Activated naive CD8-positive, alpha-beta T cell treated with anti-CD3 and anti-CD28 coated beads for 36 hours (primary cell): ENCODE data around the gene ZG16B. TPM values are rescaled to one million over a fixed set of nuclear protein-coding genes. Genes with fewer than 3 reads are reported as not detected.

Experiments used
- DNase-seq: peaks from one replicate; pipeline ENCODE4 v3.0.0; 2021
- H3K27ac Mint-ChIP-seq: one replicate; pipeline ENCODE4 v1.8.0; 2022; ENCODE audit warnings: mild to moderate bottlenecking, moderate library complexity, mixed read lengths
- H3K27me3 Mint-ChIP-seq: one replicate; pipeline ENCODE4 v1.8.0; 2022; ENCODE audit warnings: mild to moderate bottlenecking, mixed read lengths
- H3K36me3 Mint-ChIP-seq: one replicate; pipeline ENCODE4 v1.8.0; 2021; ENCODE audit warnings: mild to moderate bottlenecking, mixed read lengths
- H3K4me1 Mint-ChIP-seq: one replicate; pipeline ENCODE4 v1.8.0; 2021; ENCODE audit warnings: mixed read lengths
- H3K4me3 Mint-ChIP-seq: one replicate; pipeline ENCODE4 v1.8.0; 2022; ENCODE audit warnings: mild to moderate bottlenecking, moderate library complexity, mixed read lengths
- H3K9me3 Mint-ChIP-seq: one replicate; pipeline ENCODE4 v1.8.0; 2022; ENCODE audit warnings: mixed read lengths
- total RNA-seq, 2 experiments: library from RNA; stranded (reverse); gene quantifications; one replicate each; pipeline ENCODE4 v1.2.3, GENCODE V29; 2021

Gene ZG16B
- total RNA-seq, 2 experiments from 2014 or later, result 1.1 to 1.6 TPM

DNA sequence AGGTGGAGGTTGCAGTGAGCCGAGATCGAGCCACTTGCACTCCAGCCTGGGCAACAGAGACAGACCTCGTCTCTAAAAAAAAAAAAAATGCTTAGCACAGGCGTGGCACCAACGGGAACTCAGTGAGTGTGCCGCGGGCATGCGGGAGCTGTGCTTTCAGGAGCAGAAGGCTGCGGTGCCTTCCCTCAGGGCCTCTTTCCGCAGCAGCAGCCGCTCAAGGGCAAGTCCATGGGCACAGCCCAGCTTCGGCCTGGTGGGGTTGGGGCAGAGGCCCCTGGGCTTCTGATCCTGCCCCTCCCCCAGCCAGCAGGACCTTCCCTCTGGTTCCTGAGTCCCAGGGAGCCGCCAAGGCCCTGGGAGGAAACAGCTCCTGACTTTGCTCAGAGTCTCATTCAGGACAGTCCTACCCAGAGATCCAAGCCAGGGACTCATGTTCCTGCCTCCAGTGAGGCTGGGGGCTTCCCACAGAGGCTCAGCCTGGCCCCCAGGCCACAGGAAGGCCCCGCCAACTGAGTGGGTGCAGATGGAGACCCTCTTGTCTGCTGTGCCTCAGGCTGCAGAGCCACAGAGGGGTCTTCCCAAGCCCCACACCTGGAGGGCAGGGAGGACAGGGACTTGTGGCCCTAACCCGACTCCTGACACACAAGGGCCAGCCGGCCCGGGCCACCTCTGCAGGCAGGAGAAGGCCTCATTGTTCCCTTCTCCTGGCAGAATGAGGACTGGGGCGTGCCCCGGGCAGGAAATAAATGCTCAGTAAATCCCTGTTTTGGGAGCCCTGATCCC is 3.3 kb upstream of the ZG16B start:
- DNase-seq, result no peak
- no peak overlapping the region for H3K27ac Mint-ChIP-seq
- H3K4me1 Mint-ChIP-seq, result no peaks in the 10 kb centered on the region
- H3K9me3 Mint-ChIP-seq, result no peaks in the 10 kb centered on the region
- H3K36me3 Mint-ChIP-seq, result no peaks in the 10 kb centered on the region
- peaks cover 5% of the 10 kb centered on the region for H3K27me3 Mint-ChIP-seq
- no peak overlapping the region for H3K4me3 Mint-ChIP-seq

DNA sequence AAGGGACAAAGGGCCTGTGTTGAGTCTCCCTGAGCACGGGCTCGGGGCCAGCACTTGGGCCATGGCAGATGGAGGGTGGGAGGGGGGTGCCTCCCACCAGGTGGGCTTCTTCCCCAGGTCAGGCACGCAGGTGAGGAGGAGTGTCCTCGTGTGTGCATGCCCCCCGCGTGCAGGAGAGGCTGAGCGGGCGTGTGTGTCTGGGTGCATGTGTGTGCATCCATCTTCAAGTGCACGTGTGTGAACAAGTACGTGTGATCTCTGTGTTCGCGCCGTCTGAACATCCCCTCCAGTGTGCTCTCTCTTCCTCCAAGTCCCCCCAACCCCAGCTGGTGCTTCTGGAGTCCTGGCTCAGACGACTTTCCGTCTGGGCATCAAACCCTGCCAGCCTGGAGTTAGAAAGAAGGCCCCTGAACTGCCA is 2.7 kb upstream of the ZG16B start:
- Mint-ChIP-seq H3K9me3 (no peaks in the 10 kb centered on the region), H3K27ac (no peak overlapping the region), H3K27me3 (peaks cover 5% of the 10 kb centered on the region), H3K4me1 (no peaks in the 10 kb centered on the region), H3K4me3 (no peak overlapping the region), H3K36me3 (no peaks in the 10 kb centered on the region)
- DNase-seq, result no peak

DNA sequence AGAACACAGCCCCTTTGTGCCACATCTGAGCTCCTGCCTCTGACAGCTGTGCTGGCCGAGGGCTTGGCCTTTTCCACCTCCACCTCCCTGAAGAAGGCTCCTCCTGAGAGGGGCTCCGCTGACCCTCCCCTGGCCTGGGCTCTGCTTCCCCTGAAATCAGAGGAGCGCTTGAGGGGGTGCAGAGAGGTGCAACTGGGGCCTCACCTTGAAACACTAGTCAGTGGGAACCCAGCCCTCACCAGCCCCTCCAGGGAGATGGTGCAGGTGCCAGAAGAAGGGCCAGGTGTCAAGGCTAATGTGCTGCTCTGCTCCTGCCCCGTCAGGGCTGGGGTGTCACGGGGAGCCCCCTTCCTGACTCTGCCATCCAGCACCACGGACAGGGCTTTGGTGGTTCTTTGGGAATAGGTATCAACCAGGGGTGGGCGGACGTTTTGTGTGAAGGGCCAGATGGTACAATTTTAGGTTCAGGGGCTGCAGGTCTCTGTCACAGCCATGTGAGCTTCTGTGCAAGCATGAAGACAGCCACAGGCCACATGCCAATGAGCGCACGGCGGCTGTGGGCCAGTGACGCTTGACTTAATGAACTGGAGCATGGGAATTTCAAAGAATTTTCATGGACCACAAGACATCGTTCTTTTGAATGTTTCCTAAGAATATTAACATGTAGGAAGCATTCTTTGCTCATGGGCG is 2.1 kb upstream of the ZG16B start:
- Mint-ChIP-seq H3K27ac (no peak overlapping the region), H3K9me3 (no peaks in the 10 kb centered on the region)

DNA sequence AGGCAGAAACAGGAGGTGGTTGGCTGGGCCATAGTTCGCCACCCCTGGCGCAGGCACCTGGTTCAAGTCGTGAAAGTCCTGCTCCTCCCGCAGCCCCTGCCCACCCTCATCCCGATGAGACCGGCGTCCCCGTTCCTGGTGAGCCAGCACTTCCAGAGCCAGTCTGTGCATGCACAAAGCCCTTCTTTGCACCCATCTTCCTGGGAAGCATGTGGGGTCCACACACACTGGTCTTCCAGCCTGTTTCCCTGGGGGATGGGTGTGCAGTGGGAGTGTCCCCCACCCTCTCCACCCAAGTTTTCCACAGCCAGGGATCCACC is 1.6 kb upstream of the ZG16B start:
- DNase-seq, result no peak
- Mint-ChIP-seq H3K27ac (no peak overlapping the region), H3K27me3 (peaks cover 5% of the 10 kb centered on the region), H3K4me1 (no peaks in the 10 kb centered on the region), H3K4me3 (no peak overlapping the region), H3K36me3 (no peaks in the 10 kb centered on the region), H3K9me3 (no peaks in the 10 kb centered on the region)

More for the DNA sequence above, 2.1 kb upstream of the ZG16B start:
- DNase-seq, result no peak
- Mint-ChIP-seq H3K4me3 (no peak overlapping the region), H3K4me1 (no peaks in the 10 kb centered on the region), H3K27me3 (peaks cover 5% of the 10 kb centered on the region), H3K36me3 (no peaks in the 10 kb centered on the region)

DNA sequence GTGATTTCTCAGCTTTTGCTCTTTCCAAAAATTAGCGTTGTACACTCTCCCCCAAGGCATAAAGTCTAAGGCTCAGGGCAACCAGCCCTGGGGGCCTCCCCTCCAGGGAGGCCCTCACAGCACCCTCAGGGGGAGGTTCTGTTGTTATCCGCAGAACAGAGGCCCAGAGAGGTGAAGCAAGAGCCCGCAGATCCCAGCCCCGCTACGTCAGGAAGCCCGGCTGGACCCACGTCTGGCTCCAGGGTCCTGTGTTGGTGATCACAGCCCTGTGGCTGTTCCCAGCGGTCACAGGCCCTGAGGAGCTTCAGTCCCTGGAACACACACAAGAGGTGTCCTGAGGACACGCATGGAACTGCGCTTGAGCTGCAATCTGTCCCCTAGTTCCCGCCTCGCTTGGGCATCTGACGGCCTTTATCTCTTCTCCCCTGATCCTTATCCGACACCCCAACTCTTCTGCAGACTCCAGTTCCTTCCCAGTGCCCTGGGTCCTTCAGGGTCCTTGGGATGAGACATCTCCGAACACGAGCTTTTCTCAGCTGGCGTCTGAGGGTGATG is 1.1 kb upstream of the ZG16B start:
- Mint-ChIP-seq H3K27me3 (peaks cover 5% of the 10 kb centered on the region), H3K4me1 (no peaks in the 10 kb centered on the region), H3K4me3 (no peak overlapping the region), H3K9me3 (no peaks in the 10 kb centered on the region), H3K36me3 (no peaks in the 10 kb centered on the region), H3K27ac (no peak overlapping the region)
- DNase-seq, result no peak

DNA sequence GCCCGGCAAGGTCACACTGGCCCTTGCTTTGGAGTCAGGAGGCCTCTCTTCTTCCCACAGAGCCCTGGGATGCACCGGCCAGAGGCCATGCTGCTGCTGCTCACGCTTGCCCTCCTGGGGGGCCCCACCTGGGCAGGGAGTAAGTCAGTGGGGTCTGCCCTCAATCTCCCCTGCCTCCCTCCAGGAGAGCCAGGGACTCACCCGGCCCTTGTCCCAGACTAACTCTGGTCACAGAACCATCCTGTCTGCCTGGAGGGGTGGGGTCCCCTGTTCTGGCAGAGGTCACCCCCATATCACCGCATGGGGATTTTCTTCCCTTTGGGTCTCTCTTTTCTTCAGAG is 222 bp downstream of the ZG16B start:
- H3K9me3 Mint-ChIP-seq, result no peaks in the 10 kb centered on the region
- H3K27ac Mint-ChIP-seq, result no peak overlapping the region
- H3K4me3 Mint-ChIP-seq, result no peak overlapping the region
- no peaks in the 10 kb centered on the region for H3K36me3 Mint-ChIP-seq
- H3K27me3 Mint-ChIP-seq, result peaks cover 7% of the 10 kb centered on the region
- DNase-seq, result no peak
- H3K4me1 Mint-ChIP-seq, result no peaks in the 10 kb centered on the region

DNA sequence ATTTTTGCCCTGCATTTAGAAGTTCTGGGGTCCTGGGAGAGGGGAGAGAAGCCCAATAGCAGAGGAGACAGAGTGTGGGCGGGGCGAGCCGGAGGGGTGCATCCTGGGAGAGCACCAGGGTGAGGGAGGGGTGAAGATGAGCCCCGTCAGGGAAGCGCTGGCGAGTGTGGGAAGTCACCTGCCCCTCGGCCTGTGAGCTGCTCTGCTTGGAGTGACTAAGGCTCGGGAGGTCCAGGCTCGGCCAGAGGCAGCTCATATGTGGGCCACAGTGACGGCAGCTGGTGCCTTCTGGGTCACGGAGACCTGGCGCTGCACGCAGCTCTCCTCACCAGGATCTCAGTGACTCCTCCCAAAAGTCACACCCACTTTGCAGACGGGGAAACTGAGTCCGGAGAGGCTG is 1.1 kb downstream of the ZG16B start:
- no peak overlapping the region for H3K27ac Mint-ChIP-seq
- peaks cover 7% of the 10 kb centered on the region for H3K27me3 Mint-ChIP-seq
- no peaks in the 10 kb centered on the region for H3K4me1 Mint-ChIP-seq
- H3K4me3 Mint-ChIP-seq, result no peak overlapping the region
- no peaks in the 10 kb centered on the region for H3K36me3 Mint-ChIP-seq
- DNase-seq, result no peak
- H3K9me3 Mint-ChIP-seq, result no peaks in the 10 kb centered on the region

DNA sequence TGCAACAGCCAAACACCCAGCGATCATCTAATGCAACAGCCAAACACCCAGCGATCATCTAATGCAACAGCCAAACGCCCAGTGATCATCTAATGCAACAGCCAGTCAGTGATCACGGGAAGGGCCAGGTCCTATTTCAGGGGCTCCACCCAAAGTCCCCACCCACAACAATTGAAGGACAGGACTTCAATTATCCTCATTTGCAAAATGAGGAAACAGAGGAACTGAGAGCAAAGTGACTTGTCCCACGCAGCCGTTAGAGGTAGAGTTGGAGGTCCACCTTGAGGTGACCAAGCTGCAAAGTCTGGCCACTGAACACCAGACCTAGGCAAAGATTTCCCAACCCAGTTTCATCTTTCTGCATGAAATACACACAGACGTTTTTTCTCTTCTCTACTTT is 3.7 kb downstream of the ZG16B start:
- Mint-ChIP-seq H3K36me3 (no peaks in the 10 kb centered on the region), H3K27me3 (peaks cover 7% of the 10 kb centered on the region), H3K9me3 (no peaks in the 10 kb centered on the region), H3K27ac (no peak overlapping the region), H3K4me3 (no peak overlapping the region), H3K4me1 (peaks cover under 1% of the 10 kb centered on the region)
- DNase-seq, result no peak

DNA sequence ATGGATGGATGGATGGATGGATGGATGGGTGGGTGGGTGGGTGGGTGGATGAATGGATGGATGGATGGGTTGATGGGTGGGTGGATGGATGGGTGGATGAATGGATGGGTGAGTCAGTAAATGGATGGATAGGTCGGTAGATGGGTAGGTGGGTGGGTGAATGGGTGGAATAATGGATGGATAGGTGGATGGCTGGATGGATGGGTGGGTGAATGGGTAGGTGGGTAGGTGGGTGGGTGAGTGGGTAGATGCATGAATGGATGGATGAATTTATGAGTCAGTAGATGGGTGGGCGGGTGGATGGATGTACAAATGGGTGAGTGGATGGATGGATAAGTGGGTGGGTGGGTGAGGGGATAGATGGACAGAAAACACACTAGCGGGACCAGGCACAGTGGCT is 4.9 kb downstream of the ZG16B start:
- Mint-ChIP-seq H3K9me3 (no peaks in the 10 kb centered on the region), H3K36me3 (no peaks in the 10 kb centered on the region), H3K27me3 (peaks cover 7% of the 10 kb centered on the region), H3K4me3 (no peak overlapping the region), H3K4me1 (peaks cover 10% of the 10 kb centered on the region), H3K27ac (no peak overlapping the region)
- no peak for DNase-seq

DNA sequence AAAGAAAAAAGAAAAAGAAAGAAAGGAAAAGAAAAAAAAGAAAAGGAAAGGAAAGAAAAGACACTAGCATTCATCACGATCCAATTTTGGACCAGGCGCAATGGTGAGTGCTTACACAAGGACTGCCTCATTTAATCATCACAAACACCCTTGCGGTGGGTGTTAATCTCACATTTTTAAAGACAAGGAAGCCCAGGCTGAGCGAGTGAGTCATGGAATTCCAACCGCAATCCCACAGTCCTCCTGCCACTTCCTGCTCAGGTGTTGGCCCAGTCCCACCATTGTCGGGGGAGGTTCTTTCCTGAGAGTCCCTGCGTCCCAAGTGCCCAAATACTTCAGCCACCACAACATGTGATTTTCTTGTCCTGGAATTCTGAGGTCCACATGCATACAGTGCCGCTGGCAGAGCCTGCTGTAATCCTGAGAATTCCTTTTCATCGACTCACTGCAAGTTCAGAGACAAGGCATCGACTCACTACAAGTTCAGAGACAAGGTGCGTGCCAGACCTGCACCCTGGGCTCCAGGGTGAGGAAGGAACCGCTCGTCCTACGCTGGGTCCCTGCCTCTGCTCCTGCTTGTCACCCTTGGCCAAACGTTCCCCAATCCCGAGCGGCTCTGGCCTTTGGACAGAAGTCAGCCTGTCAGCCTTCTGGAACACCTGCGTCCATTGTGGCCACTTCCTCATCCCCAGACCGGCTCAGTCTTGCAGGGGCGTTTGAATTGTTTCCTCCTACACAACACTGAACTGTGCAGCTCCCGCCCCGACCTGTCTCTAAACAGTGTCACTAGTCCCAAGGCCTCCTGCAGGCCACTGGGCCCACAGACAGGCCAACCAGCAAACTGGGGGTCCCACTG is 5.8 kb downstream of the ZG16B start:
- no peak for DNase-seq
- Mint-ChIP-seq H3K4me3 (no peak overlapping the region), H3K36me3 (no peaks in the 10 kb centered on the region), H3K9me3 (no peaks in the 10 kb centered on the region), H3K27me3 (peaks cover 6% of the 10 kb centered on the region), H3K27ac (no peak overlapping the region), H3K4me1 (peaks cover 12% of the 10 kb centered on the region)

DNA sequence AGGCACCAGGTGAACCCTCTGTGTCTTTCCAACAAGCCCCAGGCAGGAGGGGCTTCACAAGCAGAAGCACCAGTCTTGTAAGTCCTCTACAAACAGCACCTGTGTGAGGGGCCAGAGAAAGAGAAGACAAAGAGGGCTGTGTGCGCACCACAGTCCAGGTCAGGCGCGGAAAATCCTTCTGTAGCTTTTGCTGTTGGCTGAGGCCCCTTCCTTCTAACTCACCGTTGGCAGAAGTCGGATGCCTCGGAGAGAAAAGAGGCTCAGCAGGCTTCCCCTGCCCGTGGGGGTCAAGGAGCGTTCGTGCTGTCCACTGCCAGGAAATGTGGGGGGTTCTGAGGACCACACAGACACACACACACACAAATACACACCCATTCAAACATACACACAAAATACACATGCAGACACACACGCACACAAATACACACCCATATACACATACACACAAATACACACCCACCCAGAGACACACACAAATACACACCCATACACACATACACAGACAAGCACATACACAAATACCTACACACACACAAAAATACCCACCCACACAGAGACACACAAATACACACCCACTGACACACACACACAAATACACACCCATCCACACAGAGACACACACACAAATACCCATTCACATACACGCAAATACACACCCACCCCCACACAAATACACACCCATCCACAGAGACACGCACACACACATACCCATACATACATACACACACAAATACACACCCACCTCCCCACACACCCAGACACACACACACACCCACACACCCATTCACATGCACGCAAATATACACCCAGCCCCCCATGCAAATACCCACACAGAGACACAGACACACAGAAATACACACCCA is 6.8 kb downstream of the ZG16B start:
- Mint-ChIP-seq H3K4me3 (no peak overlapping the region), H3K9me3 (no peaks in the 10 kb centered on the region), H3K4me1 (peaks cover 15% of the 10 kb centered on the region), H3K27me3 (peaks cover 2% of the 10 kb centered on the region), H3K27ac (no peak overlapping the region), H3K36me3 (no peaks in the 10 kb centered on the region)
- DNase-seq, result no peak

DNA sequence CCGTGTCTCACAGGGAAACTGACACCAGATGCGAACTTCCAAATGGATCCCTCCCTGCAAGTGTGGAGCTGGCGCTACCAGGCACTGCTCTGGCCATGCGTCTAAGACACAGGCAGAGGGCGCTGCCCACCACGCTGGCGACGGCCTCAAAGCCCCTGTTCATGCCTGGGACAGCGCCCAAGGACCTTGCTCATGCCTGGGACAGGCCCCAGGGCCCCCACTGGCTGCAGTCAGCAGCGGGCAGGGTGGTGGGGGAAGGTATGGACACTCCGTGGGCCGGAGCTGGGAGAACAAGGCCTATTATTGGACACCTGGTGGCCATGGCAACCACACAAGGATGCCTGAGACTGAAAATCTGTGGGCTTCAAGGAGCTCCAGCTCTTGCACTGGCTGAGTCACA is 8.8 kb downstream of the ZG16B start:
- H3K27me3 Mint-ChIP-seq, result peaks cover 2% of the 10 kb centered on the region
- peaks cover 3% of the 10 kb centered on the region for H3K9me3 Mint-ChIP-seq
- no peak overlapping the region for H3K4me3 Mint-ChIP-seq
- no peak overlapping the region for H3K27ac Mint-ChIP-seq
- peak; percentile 65 for DNase-seq
- H3K36me3 Mint-ChIP-seq, result peaks cover 5% of the 10 kb centered on the region
- peaks cover 22% of the 10 kb centered on the region for H3K4me1 Mint-ChIP-seq

DNA sequence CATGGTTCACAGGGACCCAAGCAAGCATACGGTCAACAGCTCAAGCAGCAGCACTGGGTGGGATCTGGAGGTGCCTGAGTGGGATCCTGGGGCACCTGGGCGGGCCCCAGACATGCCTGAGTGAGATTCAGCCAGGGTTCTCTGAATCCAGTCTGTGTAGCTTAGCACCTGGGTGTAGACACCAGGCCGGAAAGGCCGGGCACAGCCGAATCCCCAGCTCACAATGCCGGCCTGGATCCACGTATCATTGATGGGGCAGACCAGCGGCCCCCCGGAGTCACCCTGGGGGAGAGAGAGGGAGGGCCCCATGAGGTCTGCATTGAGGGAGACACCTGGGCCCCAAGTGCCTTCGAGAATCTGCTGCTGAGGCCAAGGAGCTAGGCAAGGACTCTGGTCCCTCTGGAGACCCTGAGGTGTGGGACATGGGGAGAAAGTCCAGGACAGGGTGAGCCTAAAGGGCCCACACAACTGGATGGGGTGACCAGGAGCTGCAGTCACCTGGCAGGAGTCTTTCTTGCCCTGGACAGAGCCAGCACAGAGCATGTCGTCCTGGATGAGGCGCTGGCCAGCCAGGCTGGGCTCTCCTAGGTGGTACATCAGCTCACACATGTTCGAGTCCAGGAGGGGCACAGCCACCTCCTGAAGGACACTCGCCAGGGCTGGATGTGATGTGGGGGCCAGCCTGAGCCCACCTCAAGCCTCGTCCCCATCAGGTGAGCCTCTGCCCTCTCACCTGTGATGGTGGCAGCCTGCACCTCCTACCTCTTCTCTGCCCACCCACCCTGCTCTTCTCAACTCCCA is 9.7 kb downstream of the ZG16B start:
- Mint-ChIP-seq H3K4me1 (peaks cover 22% of the 10 kb centered on the region), H3K9me3 (peaks cover 3% of the 10 kb centered on the region), H3K27me3 (no peaks in the 10 kb centered on the region), H3K4me3 (no peak overlapping the region), H3K36me3 (peaks cover 5% of the 10 kb centered on the region), H3K27ac (no peak overlapping the region)
- DNase-seq, result no peak

DNA sequence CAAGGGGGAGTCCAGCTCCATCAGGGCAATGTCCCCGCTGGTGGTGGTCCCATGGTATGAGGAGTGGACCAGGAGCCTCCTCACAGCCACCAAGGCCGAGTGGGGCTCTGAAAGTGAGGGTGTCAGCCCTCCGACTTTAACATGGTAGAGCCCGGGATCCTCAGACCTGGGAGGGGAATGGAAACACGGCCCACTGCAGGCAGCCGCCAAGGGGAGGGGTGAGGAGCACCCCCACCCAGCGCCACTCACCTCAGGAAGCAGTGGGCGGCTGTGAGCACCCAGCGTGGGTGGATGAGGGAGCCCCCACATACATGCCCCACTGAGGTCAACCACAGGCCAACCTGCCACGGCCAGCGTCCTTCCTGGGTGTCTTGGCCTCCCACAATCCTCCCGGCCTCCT is 10.8 kb downstream of the ZG16B start:
- Mint-ChIP-seq H3K27me3 (no peaks in the 10 kb centered on the region), H3K36me3 (peaks cover 5% of the 10 kb centered on the region), H3K4me1 (peaks cover 22% of the 10 kb centered on the region), H3K4me3 (no peak overlapping the region), H3K9me3 (peaks cover 3% of the 10 kb centered on the region), H3K27ac (no peak overlapping the region)
- no peak for DNase-seq
